A673 (cell line): ENCODE measurements around the gene IGFBP5. TPM values are rescaled to one million over a fixed set of nuclear protein-coding genes. Genes with fewer than 3 reads are reported as not detected.

Experiments
- BruUV-seq: library from RNA; stranded (reverse); fragments of 400-500 nt; replicated peaks from 2 replicates; lab custom pipeline; 2021; lab: Mats Ljungman, UMichigan
- CTCF ChIA-PET: fragments of 300-600 bp; sonication (Branson Sonifier 250); formaldehyde crosslinking; loops from one replicate; lab custom pipeline; 2022; ENCODE audit warnings: antibody characterized with exemption; lab: Charles Lee
- POLR2A ChIA-PET: fragments of 300-600 bp; sonication (Branson Sonifier 250); formaldehyde crosslinking; loops from one replicate; lab custom pipeline; 2022; ENCODE audit warnings: antibody characterized with exemption; ENCODE audit not compliant: low non-redundant PET; lab: Charles Lee
- DNase-seq: peaks from one replicate; pipeline ENCODE4 v3.0.0-alpha.2; 2015; ENCODE audit warnings: low spot score
- H3K27ac ChIP-seq: fragments of 200-600 bp; sonication (generic); 2 replicates; pipeline ENCODE4 v1.5.1; 2016; ENCODE audit warnings: mixed run types, low read depth, mild to moderate bottlenecking, mixed read lengths, antibody characterized with exemption, low read length; ENCODE audit not compliant: poor library complexity, severe bottlenecking
- H3K27me3 ChIP-seq: fragments of 200-600 bp; sonication (generic); replicated peaks from 2 replicates; pipeline ENCODE4 v1.6.1; 2017; ENCODE audit warnings: mixed run types, low read depth, mild to moderate bottlenecking, mixed read lengths, antibody characterized with exemption, low read length; ENCODE audit not compliant: insufficient read depth, poor library complexity
- H3K36me3 ChIP-seq: fragments of 200-600 bp; sonication (generic); 2 replicates; pipeline ENCODE4 v1.6.1; 2016; ENCODE audit warnings: mixed run types, mild to moderate bottlenecking, mixed read lengths, antibody characterized with exemption, low read length; ENCODE audit not compliant: insufficient read depth, poor library complexity, severe bottlenecking
- H3K4me1 ChIP-seq: fragments of 200-600 bp; sonication (generic); 2 replicates; pipeline ENCODE4 v1.6.1; 2017; ENCODE audit warnings: mixed run types, mild to moderate bottlenecking, mixed read lengths, antibody characterized with exemption, low read length; ENCODE audit not compliant: insufficient read depth, poor library complexity, severe bottlenecking
- H3K4me3 ChIP-seq: fragments of 200-600 bp; sonication (generic); 2 replicates; pipeline ENCODE4 v1.5.1; 2016; ENCODE audit warnings: low read depth, mixed run types, mild to moderate bottlenecking, mixed read lengths, low read length; ENCODE audit not compliant: poor library complexity, severe bottlenecking
- H3K9me3 ChIP-seq: fragments of 200-600 bp; sonication (generic); 2 replicates; pipeline ENCODE4 v1.6.1; 2016; ENCODE audit warnings: mixed run types, low read depth, mild to moderate bottlenecking, mixed read lengths, antibody characterized with exemption, low read length; ENCODE audit not compliant: poor library complexity, severe bottlenecking
- EZH2 ChIP-seq: fragments of 200-600 bp; sonication (generic); IDR thresholded peaks from 2 replicates; pipeline ENCODE4 v1.6.1; 2017; ENCODE audit warnings: borderline replicate concordance, low read depth, mild to moderate bottlenecking, mixed read lengths, antibody characterized with exemption, low read length; ENCODE audit not compliant: poor library complexity, severe bottlenecking
- intact Hi-C: fragments of 100-400 bp; cut with micrococcal nuclease; formaldehyde crosslinking; loops from one replicate; pipeline ENCODE4 v1.10.0; 2022; ENCODE audit not compliant: unreplicated experiment
- total RNA-seq: library from RNA; stranded (reverse); gene quantifications from 2 replicates; pipeline ENCODE4 v1.2.3, GENCODE V29; 2021
- TF ChIP-seq, protein P1 (sequence below): fragments of 300-800, 200-600 bp; sonication (generic); conservative IDR thresholded peaks from 2 replicates; pipeline ENCODE4 v1.5.1; 2017; ENCODE audit warnings: low read depth, mild to moderate bottlenecking, antibody characterized with exemption, low read length, moderate library complexity, mixed read lengths

The IGFBP5 gene
- total RNA-seq, 1 experiment from 2014 or later = 5.4 TPM

DNA sequence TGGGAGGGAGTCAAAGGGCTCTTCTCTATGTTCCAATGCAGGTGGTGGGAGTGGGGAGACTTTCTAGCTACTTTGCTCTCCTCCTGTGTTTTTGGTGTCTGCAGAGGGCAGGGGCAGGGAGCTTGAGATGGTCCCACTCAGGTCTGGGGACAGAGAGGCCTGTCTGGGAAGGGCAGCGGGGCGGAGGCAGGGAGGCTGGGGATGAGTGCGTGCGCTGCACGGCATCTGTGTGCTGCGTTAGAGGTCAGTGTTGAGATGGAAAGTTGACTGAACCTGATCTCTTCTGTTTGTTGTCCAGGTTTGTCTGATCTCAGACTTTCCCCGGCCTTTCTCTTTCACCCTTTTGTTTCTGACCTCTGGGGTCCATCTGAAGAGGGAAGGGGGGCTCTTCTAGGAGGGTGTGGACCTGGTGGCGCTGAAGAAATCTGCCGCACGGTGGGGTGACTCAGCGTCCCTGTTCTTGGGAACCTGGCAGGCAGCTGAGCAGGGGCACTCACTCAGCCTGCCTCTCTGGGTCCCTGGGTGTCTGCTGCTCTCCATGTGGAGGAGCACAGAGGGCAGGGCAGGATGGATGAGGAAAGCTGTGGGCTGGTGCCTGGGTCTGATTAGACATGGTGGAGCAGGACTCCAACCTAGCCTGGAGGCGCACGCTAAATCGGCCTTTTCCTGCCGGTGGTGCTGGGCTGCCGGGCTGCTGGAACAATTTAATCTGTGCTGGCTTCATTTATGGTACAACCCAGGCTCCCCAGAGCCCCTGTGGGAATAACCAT is 38.1 kb downstream of the IGFBP5 start:
- Histone ChIP-seq H3K36me3 (peaks cover 52% of the 10 kb centered on the region), H3K4me1 (peaks cover 46% of the 10 kb centered on the region), H3K4me3 (no peak overlapping the region), H3K27me3 (no peaks in the 10 kb centered on the region), H3K9me3 (no peaks in the 10 kb centered on the region), H3K27ac (peak overlapping the region; percentile 72)
- ChIA-PET CTCF (no interaction called here), POLR2A (no interaction called here)
- intact Hi-C loops = no loop called here
- BruUV-seq = no TSS peak
- DNase-seq = peak; percentile 65
- TF ChIP-seq, protein P1, sequence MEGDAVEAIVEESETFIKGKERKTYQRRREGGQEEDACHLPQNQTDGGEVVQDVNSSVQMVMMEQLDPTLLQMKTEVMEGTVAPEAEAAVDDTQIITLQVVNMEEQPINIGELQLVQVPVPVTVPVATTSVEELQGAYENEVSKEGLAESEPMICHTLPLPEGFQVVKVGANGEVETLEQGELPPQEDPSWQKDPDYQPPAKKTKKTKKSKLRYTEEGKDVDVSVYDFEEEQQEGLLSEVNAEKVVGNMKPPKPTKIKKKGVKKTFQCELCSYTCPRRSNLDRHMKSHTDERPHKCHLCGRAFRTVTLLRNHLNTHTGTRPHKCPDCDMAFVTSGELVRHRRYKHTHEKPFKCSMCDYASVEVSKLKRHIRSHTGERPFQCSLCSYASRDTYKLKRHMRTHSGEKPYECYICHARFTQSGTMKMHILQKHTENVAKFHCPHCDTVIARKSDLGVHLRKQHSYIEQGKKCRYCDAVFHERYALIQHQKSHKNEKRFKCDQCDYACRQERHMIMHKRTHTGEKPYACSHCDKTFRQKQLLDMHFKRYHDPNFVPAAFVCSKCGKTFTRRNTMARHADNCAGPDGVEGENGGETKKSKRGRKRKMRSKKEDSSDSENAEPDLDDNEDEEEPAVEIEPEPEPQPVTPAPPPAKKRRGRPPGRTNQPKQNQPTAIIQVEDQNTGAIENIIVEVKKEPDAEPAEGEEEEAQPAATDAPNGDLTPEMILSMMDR = no peak
- TF ChIP-seq EZH2 = no peak

DNA sequence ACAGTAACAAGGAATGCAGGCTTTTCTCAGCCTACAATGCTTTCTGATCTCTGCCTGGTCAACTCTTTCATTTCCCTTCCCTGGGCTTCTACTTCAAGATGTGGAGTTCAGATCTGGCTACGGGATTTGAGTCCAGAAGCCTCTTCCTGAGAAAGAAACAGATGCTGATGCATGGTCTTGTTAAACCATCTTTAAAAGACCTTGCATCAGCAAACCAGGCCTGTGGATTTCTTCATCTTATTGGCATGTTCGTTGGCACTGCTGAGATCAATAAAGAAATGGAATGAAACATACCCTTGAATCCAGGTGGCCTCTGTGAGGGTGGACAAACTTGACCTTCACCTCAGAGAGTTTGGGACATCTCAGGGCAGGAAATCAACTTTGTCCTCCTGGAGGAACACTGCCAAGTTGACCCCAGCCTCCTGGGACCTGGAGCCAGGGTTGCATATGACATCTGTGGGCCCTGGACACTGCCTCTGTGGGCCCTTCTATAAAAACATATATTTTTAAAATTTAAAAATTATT is 40.8 kb downstream of the IGFBP5 start:
- no peaks in the 10 kb centered on the region for H3K27me3 ChIP-seq
- H3K9me3 ChIP-seq = no peaks in the 10 kb centered on the region
- peaks cover 53% of the 10 kb centered on the region for H3K4me1 ChIP-seq
- intact Hi-C loops = no loop called here
- CTCF ChIA-PET = no interaction called here
- BruUV-seq = no TSS peak
- no peak for TF ChIP-seq EZH2
- TF ChIP-seq, protein P1 = no peak
- H3K36me3 ChIP-seq = peaks cover 32% of the 10 kb centered on the region
- DNase-seq = no peak
- H3K27ac ChIP-seq = peak overlapping the region; percentile 39
- H3K4me3 ChIP-seq = no peak overlapping the region
- POLR2A ChIA-PET = interaction anchor here (0.6 kb wide), 1 partner anchor 15 kb away, joined by 3 read pairs; no protein-coding TSS in a partner anchor

- H3K27ac ChIP-seq = peak overlapping the region; percentile 39
- H3K27me3 ChIP-seq = no peaks in the 10 kb centered on the region
- POLR2A ChIA-PET = no interaction called here
These were observed 41.4 kb downstream of the IGFBP5 start for GRCh38 chr2:216653931-216654365.

More at GRCh38 chr2:216653931-216654365, 41.4 kb downstream of the IGFBP5 start:
- Histone ChIP-seq H3K36me3 (peaks cover 26% of the 10 kb centered on the region), H3K4me1 (peaks cover 57% of the 10 kb centered on the region), H3K9me3 (no peaks in the 10 kb centered on the region), H3K4me3 (no peak overlapping the region)
- no TSS peak for BruUV-seq
- CTCF ChIA-PET = interaction anchor here (0.6 kb wide), 1 partner anchor 19 kb away, joined by 4 read pairs; no protein-coding TSS in a partner anchor
- intact Hi-C loops = no loop called here
- TF ChIP-seq, protein P1 = no peak
- TF ChIP-seq EZH2 = no peak
- no peak for DNase-seq
